ENCODE results near the gene RGP1.
A peak's percentile ranks its signal among the peaks of the same experiment; 100 is the strongest.

The RGP1 gene

GRCh38 chr9:35748858-35749514 is at the start of gene RGP1, which contains the start of gene GBA2:
TSS of gene RGP1 (plus strand) at chr9:35749287. CDS start at chr9:35749756, 469 bp downstream.
TSS of gene GBA2 (minus strand) at chr9:35749228. CDS start at chr9:35748704, 524 bp downstream.
- DNase-seq (ENCODE audit: low read depth): peak; percentile 67
- H3K4me3 ChIP-seq (ENCODE audit: low read depth, low read length): peak within 1 kb of the TSS; percentile 83
- TF ChIP-seq CTCF (conservative IDR thresholded peaks at IDR 0.05; ENCODE audit: low read depth, low read length): no peak

- DNase-seq (ENCODE audit: low read depth): no peak
- TF ChIP-seq CTCF (conservative IDR thresholded peaks at IDR 0.05; ENCODE audit: low read depth, low read length): no peak
- H3K4me3 ChIP-seq (ENCODE audit: low read depth, low read length): no peak overlapping the region
These were observed 49.1 kb upstream of the RGP1 start for GRCh38 chr9:35700031-35700430.

- no peak for TF ChIP-seq CTCF (conservative IDR thresholded peaks at IDR 0.05; ENCODE audit: low read depth, low read length)
These were observed 48.1 kb upstream of the RGP1 start for GRCh38 chr9:35700942-35701341.

GRCh38 chr9:35702696-35703095 is 46.4 kb upstream of the RGP1 start:
- no peak for TF ChIP-seq CTCF (conservative IDR thresholded peaks at IDR 0.05; ENCODE audit: low read depth, low read length)
- no peak overlapping the region for H3K4me3 ChIP-seq (ENCODE audit: low read depth, low read length)

More at GRCh38 chr9:35700942-35701341, 48.1 kb upstream of the RGP1 start:
- no peak for DNase-seq (ENCODE audit: low read depth)
- no peak overlapping the region for H3K4me3 ChIP-seq (ENCODE audit: low read depth, low read length)

GRCh38 chr9:35703906-35704672 is 45.0 kb upstream of the RGP1 start:
- no peak for DNase-seq (ENCODE audit: low read depth)
- no peak overlapping the region for H3K4me3 ChIP-seq (ENCODE audit: low read depth, low read length)
- no peak for TF ChIP-seq CTCF (conservative IDR thresholded peaks at IDR 0.05; ENCODE audit: low read depth, low read length)

More at GRCh38 chr9:35702696-35703095, 46.4 kb upstream of the RGP1 start:
- DNase-seq (ENCODE audit: low read depth): no peak

- no peak for DNase-seq (ENCODE audit: low read depth)
- H3K4me3 ChIP-seq (ENCODE audit: low read depth, low read length): no peak overlapping the region
- no peak for TF ChIP-seq CTCF (conservative IDR thresholded peaks at IDR 0.05; ENCODE audit: low read depth, low read length)
These were observed 43.7 kb upstream of the RGP1 start for GRCh38 chr9:35705372-35705771.
